ENCODE results near the gene SDC3.

GRCh38 chr1:30848130-30848529, 60.4 kb downstream of the SDC3 start:
- TF ChIP-seq CTCF (IDR thresholded peaks at IDR 0.05; ENCODE audit: low read depth, low read length, poor library complexity, severe bottlenecking): no peak
- TF ChIP-seq EZH2phosphoT487 (IDR thresholded peaks at IDR 0.05; ENCODE audit: borderline replicate concordance, low read length): no peak
